Measurements from ENCODE around the gene ALG14. TPM values are rescaled to one million over a fixed set of nuclear protein-coding genes. Genes with fewer than 3 reads are reported as not detected.
"Not testable (repeated sequence)": the region's sequence is repeated elsewhere in the genome, so short reads cannot be mapped to it uniquely, and the experiment has no call there.

ALG14 gene
- total RNA-seq, 1 donor from 2014 or later = 1.9 TPM

DNA sequence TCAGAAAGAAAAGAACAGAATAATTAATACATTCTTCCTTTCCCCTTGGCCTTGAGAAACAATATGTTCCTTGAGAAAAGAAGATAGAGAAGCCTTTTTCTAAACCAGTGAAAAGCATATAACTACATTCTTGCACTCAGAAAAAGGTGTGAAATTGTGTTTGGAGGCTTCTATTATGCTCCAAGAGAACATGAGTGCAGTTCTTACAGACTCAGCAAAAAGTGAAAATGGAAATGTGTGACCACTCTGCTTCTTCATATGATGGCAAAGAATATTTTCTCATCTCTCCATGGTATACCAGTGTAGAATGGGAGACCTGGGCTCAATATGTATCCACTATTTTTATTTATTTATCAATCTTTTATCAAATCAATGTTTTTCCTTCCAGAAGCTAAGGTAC, 43.2 kb downstream of the ALG14 start:
- H3K4me3 Mint-ChIP-seq = no peak overlapping the region
- no peaks in the 10 kb centered on the region for H3K27me3 Mint-ChIP-seq (ENCODE audit: insufficient read depth)
- H3K4me1 Mint-ChIP-seq (ENCODE audit: low read depth) = no peaks in the 10 kb centered on the region
- H3K27ac Mint-ChIP-seq = no peak overlapping the region
- DNase-seq (ENCODE audit: low spot score) = no peak
- intact Hi-C loops (cut with micrococcal nuclease) = no loop called here
- no peaks in the 10 kb centered on the region for H3K36me3 Mint-ChIP-seq (ENCODE audit: low read depth)
- peaks cover 9% of the 10 kb centered on the region for H3K9me3 Mint-ChIP-seq

DNA sequence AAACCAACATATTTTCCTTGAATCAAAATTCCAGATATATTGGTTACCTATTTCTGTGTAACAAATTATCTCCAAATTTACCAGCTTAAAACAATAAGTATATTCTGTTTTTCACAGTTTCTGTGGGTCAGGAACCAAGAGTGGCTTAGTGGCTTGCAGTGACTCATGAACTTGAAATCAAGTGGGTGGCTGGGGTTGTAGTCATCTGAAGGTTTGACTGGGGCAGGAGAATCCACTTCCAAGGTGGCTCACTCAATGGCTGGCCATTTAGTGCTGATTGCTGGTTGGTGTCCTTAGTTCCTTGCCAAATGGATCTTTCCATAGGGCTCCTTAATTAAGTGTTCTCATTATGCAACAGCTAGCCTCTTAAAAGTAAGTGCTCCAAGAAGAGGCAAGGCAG, 43.8 kb downstream of the ALG14 start:
- Mint-ChIP-seq H3K27ac (no peak overlapping the region), H3K27me3 (ENCODE audit: insufficient read depth) (no peaks in the 10 kb centered on the region), H3K4me3 (no peak overlapping the region), H3K9me3 (peaks cover 9% of the 10 kb centered on the region), H3K36me3 (ENCODE audit: low read depth) (no peaks in the 10 kb centered on the region), H3K4me1 (ENCODE audit: low read depth) (no peaks in the 10 kb centered on the region)
- DNase-seq (ENCODE audit: low spot score) = no peak
- intact Hi-C loops (cut with micrococcal nuclease) = no loop called here

DNA sequence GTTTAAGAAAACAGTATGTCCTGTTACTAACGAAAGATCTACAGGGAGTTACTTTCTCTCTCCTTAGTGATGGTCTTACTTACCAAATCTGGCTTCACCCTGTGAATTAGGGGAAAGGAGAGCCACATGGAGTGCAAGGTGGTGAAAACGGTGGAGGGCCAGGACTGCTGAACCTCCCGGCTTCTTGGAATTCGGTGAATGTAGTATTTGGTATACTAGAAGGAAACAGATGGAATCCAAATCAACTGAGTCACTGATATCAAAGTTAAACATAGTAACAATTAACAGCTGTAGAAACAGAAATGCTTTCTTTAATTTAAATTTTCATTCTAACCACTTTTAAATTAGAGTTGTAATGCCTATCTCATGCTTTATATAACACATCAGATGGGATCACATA, 45.7 kb downstream of the ALG14 start:
- Mint-ChIP-seq H3K4me3 (no peak overlapping the region), H3K27me3 (ENCODE audit: insufficient read depth) (no peaks in the 10 kb centered on the region), H3K36me3 (ENCODE audit: low read depth) (no peaks in the 10 kb centered on the region), H3K9me3 (peaks cover 9% of the 10 kb centered on the region), H3K4me1 (ENCODE audit: low read depth) (no peaks in the 10 kb centered on the region), H3K27ac (no peak overlapping the region)
- DNase-seq (ENCODE audit: low spot score) = no peak
- intact Hi-C loops (cut with micrococcal nuclease) = no loop called here

DNA sequence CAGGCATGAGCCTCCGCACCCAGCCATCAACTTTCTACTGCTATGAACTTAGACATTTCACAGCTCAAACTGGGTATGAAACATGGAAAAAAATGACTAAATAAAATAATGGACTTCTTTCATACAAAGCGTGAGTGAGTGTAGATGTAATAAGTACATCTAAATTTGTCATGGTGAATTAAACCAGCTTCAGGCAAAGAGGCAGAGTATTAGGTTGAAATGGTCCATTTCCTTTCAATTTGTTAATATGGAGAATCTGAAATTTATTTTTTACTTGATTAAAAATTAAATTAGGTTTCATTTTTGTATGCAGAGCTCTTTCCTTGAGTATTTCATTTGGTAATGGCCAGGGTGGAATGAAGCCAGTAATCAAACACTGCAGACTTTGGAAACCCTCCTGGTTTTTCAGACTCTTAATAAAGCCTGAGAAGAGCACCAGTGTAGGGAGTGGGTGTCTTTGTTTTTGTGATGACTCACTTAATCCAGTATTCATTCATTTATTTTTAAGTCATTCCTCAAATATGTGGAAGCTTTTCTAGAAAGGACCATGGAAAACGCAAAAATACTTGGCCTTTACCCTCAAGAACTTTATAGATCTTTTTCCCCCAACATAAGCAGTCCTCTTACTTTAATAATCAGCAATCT, 49.2 kb downstream of the ALG14 start:
- Mint-ChIP-seq H3K4me1 (ENCODE audit: low read depth) (no peaks in the 10 kb centered on the region), H3K27me3 (ENCODE audit: insufficient read depth) (no peaks in the 10 kb centered on the region), H3K4me3 (no peak overlapping the region), H3K9me3 (no peaks in the 10 kb centered on the region), H3K27ac (no peak overlapping the region), H3K36me3 (ENCODE audit: low read depth) (no peaks in the 10 kb centered on the region)
- intact Hi-C loops (cut with micrococcal nuclease) = no loop called here
- no peak for DNase-seq (ENCODE audit: low spot score)

DNA sequence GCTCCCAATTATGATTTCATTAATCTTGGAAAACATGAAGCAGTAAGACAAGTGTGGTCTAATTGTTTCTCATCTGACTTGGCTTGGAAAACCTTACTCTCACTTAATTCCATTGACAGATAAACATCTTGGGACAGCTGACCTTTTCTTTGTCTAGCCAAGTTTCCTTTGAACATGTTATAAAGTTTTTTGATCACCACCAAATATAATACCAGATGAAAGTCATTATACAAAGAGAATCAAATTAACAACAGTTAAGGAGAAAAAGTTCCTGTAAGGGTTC, 50.2 kb downstream of the ALG14 start:
- no peaks in the 10 kb centered on the region for H3K4me1 Mint-ChIP-seq (ENCODE audit: low read depth)
- no peak overlapping the region for H3K27ac Mint-ChIP-seq
- intact Hi-C loops (cut with micrococcal nuclease) = no loop called here
- no peak for DNase-seq (ENCODE audit: low spot score)
- H3K27me3 Mint-ChIP-seq (ENCODE audit: insufficient read depth) = no peaks in the 10 kb centered on the region
- H3K36me3 Mint-ChIP-seq (ENCODE audit: low read depth) = no peaks in the 10 kb centered on the region
- no peak overlapping the region for H3K4me3 Mint-ChIP-seq
- no peaks in the 10 kb centered on the region for H3K9me3 Mint-ChIP-seq

DNA sequence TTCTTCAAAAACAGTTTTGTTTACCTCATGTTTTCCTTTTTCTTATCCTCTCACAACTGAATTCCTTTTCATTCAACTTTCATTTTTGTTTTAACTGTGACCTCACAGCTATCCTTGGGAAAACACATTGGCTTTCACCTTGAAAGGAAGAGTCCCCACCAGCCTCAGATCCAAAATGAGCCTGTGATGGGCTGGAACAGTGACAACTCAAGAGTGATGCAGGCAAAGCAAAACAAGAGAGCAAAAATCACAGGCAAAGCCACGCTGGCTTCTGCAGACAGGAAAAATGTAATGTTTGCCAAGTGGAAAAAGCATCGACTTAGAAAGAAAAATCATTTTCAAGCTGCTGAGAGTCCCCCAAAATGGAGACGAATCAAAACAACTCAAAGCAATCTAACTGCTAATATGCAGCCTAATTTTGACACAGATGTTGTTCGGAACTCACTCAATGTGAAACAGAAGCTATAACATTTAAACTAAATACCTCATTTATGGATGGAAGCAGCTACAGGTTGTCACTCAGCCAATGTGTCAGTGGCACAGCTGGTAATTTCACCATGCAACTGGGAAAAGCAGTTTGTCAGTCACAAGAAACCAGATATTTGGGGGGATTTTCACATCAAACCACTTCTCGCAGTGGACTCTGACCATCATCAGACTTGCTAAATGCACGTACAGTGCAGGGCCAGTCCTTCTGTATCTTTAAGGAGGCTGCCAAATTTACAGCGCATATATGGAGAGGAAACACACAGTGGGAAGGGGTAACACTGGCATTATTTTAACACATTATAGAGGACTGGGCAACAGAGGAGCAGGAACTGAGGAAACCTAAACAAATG, 50.7 kb downstream of the ALG14 start:
- Mint-ChIP-seq H3K36me3 (ENCODE audit: low read depth) (no peaks in the 10 kb centered on the region), H3K27ac (no peak overlapping the region), H3K4me3 (no peak overlapping the region), H3K9me3 (no peaks in the 10 kb centered on the region), H3K27me3 (ENCODE audit: insufficient read depth) (no peaks in the 10 kb centered on the region), H3K4me1 (ENCODE audit: low read depth) (no peaks in the 10 kb centered on the region)
- DNase-seq (ENCODE audit: low spot score) = no peak
- intact Hi-C loops (cut with micrococcal nuclease) = no loop called here

DNA sequence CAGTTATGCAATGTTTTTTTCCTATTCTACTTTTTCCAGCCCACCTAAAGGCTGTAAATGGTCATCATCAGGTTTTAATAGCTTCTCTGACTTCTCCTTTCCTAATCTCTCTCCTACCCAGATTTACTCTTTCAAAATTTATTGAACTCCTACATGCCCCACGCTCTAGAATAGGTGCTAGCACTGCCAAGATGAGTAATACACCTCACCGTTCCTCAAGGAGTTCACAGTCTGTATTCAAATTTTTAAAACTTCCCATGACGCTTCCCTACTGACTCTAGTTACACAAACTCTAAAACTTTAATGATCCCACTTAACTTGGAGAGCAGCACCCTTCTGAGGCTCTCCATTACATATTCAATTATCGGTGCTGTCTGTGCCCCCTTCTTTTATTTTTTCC, 51.6 kb downstream of the ALG14 start:
- Mint-ChIP-seq H3K27me3 (ENCODE audit: insufficient read depth) (no peaks in the 10 kb centered on the region), H3K9me3 (no peaks in the 10 kb centered on the region), H3K4me3 (no peak overlapping the region), H3K4me1 (ENCODE audit: low read depth) (no peaks in the 10 kb centered on the region), H3K36me3 (ENCODE audit: low read depth) (no peaks in the 10 kb centered on the region), H3K27ac (no peak overlapping the region)
- intact Hi-C loops (cut with micrococcal nuclease) = no loop called here
- DNase-seq (ENCODE audit: low spot score) = no peak

DNA sequence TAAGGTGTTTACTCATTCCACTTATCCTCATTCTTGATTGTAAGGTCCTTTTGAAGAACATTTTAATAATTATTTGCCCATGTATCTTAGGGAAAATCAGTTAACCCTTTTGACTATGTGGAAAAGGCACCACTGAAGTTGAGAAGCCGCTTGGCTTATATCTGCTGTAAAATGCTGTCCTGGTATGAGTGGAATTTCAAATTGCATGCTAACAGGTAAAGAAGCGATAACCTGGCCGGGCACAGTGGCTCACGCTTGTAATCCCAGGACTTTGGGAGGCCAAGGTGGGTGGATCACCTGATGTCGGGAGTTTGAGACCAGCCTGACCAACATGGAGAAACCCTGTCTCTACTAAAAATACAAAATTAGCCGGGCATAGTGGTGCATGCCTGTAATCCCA, 53.3 kb downstream of the ALG14 start:
- H3K27ac Mint-ChIP-seq; H3K4me3 Mint-ChIP-seq; H3K36me3 Mint-ChIP-seq (ENCODE audit: low read depth); H3K27me3 Mint-ChIP-seq (ENCODE audit: insufficient read depth); H3K9me3 Mint-ChIP-seq; DNase-seq (ENCODE audit: low spot score); H3K4me1 Mint-ChIP-seq (ENCODE audit: low read depth); intact Hi-C loops (cut with micrococcal nuclease): not testable (repeated sequence)

DNA sequence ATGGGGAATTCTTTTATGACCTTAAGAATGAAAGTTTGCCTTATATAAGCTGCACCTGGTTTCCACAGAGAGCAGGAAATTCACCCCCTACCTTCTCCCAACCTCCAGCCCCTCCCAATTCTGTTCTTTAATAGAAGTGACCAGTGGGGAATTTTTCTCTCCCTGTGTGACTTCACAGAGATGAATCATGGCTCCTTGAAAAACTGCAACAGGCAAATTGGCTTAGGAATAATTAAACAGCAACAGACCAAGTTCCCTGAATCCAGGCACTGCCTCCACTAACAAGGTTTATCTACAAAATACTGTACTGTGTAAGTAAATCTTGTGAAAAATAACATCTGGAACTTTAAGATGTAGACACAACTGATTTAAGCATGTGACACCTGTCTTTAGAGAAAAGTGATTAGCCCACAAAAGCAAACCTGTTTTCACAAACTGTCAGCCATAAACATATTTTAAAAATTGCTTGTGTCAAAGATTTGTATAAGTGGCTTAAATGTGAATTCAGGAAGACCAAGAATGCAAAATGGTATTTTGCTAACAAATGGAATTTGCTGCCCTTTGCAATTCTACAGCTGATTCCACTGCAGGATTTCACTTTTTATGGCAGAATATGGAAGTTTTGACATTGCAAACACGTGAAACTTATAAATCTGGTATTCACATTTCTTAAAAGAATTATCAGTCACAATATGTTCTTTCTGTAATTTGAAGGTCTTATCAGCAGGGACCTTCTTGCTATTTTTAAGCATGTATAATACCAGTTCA, 54.0 kb downstream of the ALG14 start:
- no peaks in the 10 kb centered on the region for H3K9me3 Mint-ChIP-seq
- DNase-seq (ENCODE audit: low spot score) = no peak
- no peak overlapping the region for H3K27ac Mint-ChIP-seq
- intact Hi-C loops (cut with micrococcal nuclease) = no loop called here
- H3K36me3 Mint-ChIP-seq (ENCODE audit: low read depth) = no peaks in the 10 kb centered on the region
- H3K4me1 Mint-ChIP-seq (ENCODE audit: low read depth) = no peaks in the 10 kb centered on the region
- no peak overlapping the region for H3K4me3 Mint-ChIP-seq
- H3K27me3 Mint-ChIP-seq (ENCODE audit: insufficient read depth) = no peaks in the 10 kb centered on the region

DNA sequence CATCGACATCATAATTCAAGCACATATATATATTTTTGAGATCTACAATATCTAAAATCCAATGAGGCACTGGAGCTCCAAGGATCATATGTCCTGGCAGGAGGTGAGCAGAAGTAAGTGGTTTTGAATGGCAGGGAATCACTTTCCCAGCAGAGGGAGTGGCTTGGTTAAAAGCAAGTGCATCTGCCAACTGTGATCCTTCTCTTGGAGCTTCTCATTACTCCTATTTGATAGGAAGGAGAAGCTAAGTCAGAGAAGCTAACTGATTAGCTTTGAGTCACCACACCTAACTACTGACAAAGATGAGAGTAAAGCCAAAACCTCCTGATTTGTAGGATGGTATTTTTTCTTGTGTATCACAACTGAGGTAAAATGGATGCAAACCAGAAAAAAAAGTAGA, 55.0 kb downstream of the ALG14 start:
- no peaks in the 10 kb centered on the region for H3K27me3 Mint-ChIP-seq (ENCODE audit: insufficient read depth)
- no peaks in the 10 kb centered on the region for H3K9me3 Mint-ChIP-seq
- no peak overlapping the region for H3K4me3 Mint-ChIP-seq
- H3K27ac Mint-ChIP-seq = no peak overlapping the region
- no peaks in the 10 kb centered on the region for H3K4me1 Mint-ChIP-seq (ENCODE audit: low read depth)
- H3K36me3 Mint-ChIP-seq (ENCODE audit: low read depth) = no peaks in the 10 kb centered on the region
- intact Hi-C loops (cut with micrococcal nuclease) = no loop called here
- no peak for DNase-seq (ENCODE audit: low spot score)

DNA sequence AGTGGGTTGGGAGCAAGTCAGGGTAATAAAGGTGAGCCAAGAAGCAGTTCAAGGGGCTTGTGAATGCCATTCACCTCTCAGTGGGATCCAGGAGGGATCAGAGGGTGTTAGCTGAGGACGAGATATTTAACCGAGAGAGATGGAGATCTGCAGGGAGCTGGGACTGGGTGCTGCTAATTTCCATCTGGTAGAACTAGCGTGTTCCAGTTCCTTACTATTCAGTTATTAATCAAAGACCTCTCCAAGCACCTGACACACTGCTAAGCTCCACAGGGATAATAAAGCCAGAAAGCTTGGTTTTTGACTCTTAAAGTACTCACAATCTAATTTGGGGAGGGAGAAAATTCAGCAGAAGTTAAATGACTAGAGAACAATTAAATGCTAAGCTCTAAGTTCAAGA, 57.7 kb downstream of the ALG14 start:
- Mint-ChIP-seq H3K27me3 (ENCODE audit: insufficient read depth) (no peaks in the 10 kb centered on the region), H3K4me3 (no peak overlapping the region), H3K36me3 (ENCODE audit: low read depth) (no peaks in the 10 kb centered on the region), H3K4me1 (ENCODE audit: low read depth) (no peaks in the 10 kb centered on the region), H3K27ac (no peak overlapping the region), H3K9me3 (no peaks in the 10 kb centered on the region)
- DNase-seq (ENCODE audit: low spot score) = no peak
- intact Hi-C loops (cut with micrococcal nuclease) = no loop called here

DNA sequence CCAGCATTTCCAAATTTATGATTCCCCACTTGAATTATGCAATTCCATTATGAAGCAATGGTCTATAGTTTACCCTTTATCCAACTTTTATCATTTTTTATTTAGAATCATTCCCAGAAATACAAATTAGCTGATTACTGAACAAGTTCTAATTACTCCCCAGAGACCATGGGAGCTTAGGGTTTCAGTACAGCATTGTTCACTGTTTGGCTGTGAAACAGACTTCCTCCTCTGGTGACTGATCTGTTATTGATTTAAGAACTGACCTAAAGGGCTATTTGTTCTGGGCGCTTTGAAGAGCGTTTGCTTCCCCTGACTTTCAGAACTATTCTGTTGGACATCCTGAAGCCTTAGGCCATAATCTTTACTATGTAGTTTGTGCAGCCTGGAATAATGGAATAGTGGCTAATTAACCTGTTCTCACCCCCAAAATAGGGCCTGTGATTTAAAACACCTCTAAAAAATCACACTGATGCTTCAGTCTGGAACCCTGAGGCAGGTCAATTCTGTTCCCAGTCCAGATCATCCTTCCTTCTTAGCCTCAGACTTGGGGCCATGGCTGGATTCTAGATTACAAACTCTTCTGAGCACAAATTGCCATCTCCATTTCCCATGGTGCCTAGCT, 58.7 kb downstream of the ALG14 start:
- H3K4me3 Mint-ChIP-seq = no peak overlapping the region
- intact Hi-C loops (cut with micrococcal nuclease) = no loop called here
- DNase-seq (ENCODE audit: low spot score) = no peak
- no peaks in the 10 kb centered on the region for H3K9me3 Mint-ChIP-seq
- H3K4me1 Mint-ChIP-seq (ENCODE audit: low read depth) = no peaks in the 10 kb centered on the region
- no peaks in the 10 kb centered on the region for H3K27me3 Mint-ChIP-seq (ENCODE audit: insufficient read depth)
- no peak overlapping the region for H3K27ac Mint-ChIP-seq
- H3K36me3 Mint-ChIP-seq (ENCODE audit: low read depth) = no peaks in the 10 kb centered on the region

DNA sequence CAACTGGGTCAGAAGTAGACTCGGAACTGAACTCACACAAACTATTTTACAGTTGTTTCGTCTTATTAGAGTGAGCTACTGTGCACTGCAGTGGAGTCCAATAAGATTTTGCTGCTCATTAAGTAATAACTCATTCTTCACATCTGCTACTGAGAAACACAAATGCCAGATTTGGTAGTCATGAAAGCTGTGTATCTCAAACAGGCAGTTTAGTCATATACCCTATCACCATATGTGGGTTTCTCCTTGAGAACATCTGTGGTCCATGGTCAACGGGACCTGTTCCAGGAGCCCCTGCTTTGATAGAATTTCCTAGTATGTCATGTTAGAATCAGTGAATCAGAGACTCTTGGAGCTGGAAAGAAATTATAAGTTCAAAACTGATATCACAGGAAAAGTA, 60.4 kb downstream of the ALG14 start:
- H3K27me3 Mint-ChIP-seq (ENCODE audit: insufficient read depth) = no peaks in the 10 kb centered on the region
- intact Hi-C loops (cut with micrococcal nuclease) = no loop called here
- no peaks in the 10 kb centered on the region for H3K4me1 Mint-ChIP-seq (ENCODE audit: low read depth)
- H3K36me3 Mint-ChIP-seq (ENCODE audit: low read depth) = no peaks in the 10 kb centered on the region
- no peak for DNase-seq (ENCODE audit: low spot score)
- H3K27ac Mint-ChIP-seq = no peak overlapping the region
- no peaks in the 10 kb centered on the region for H3K9me3 Mint-ChIP-seq
- no peak overlapping the region for H3K4me3 Mint-ChIP-seq
